A673 (cell line): ENCODE results near the gene MB21D2. TPM values are rescaled to one million over a fixed set of nuclear protein-coding genes. Genes with fewer than 3 reads are reported as not detected.
A peak's percentile ranks its signal among the peaks of the same experiment; 100 is the strongest.

Source experiments
- BruUV-seq: library from RNA; stranded (reverse); fragments of 400-500 nt; replicated peaks from 2 replicates; lab custom pipeline; 2021; lab: Mats Ljungman, UMichigan
- CTCF ChIA-PET: fragments of 300-600 bp; sonication (Branson Sonifier 250); formaldehyde crosslinking; loops from one replicate; lab custom pipeline; 2022; ENCODE audit warnings: antibody characterized with exemption; lab: Charles Lee
- POLR2A ChIA-PET: fragments of 300-600 bp; sonication (Branson Sonifier 250); formaldehyde crosslinking; loops from one replicate; lab custom pipeline; 2022; ENCODE audit warnings: antibody characterized with exemption; ENCODE audit not compliant: low non-redundant PET; lab: Charles Lee
- DNase-seq: peaks from one replicate; pipeline ENCODE4 v3.0.0-alpha.2; 2015; ENCODE audit warnings: low spot score
- H3K27ac ChIP-seq: fragments of 200-600 bp; sonication (generic); 2 replicates; pipeline ENCODE4 v1.5.1; 2016; ENCODE audit warnings: mixed run types, low read depth, mild to moderate bottlenecking, mixed read lengths, antibody characterized with exemption, low read length; ENCODE audit not compliant: poor library complexity, severe bottlenecking
- H3K27me3 ChIP-seq: fragments of 200-600 bp; sonication (generic); replicated peaks from 2 replicates; pipeline ENCODE4 v1.6.1; 2017; ENCODE audit warnings: mixed run types, low read depth, mild to moderate bottlenecking, mixed read lengths, antibody characterized with exemption, low read length; ENCODE audit not compliant: insufficient read depth, poor library complexity
- H3K36me3 ChIP-seq: fragments of 200-600 bp; sonication (generic); 2 replicates; pipeline ENCODE4 v1.6.1; 2016; ENCODE audit warnings: mixed run types, mild to moderate bottlenecking, mixed read lengths, antibody characterized with exemption, low read length; ENCODE audit not compliant: insufficient read depth, poor library complexity, severe bottlenecking
- H3K4me1 ChIP-seq: fragments of 200-600 bp; sonication (generic); 2 replicates; pipeline ENCODE4 v1.6.1; 2017; ENCODE audit warnings: mixed run types, mild to moderate bottlenecking, mixed read lengths, antibody characterized with exemption, low read length; ENCODE audit not compliant: insufficient read depth, poor library complexity, severe bottlenecking
- H3K4me3 ChIP-seq: fragments of 200-600 bp; sonication (generic); 2 replicates; pipeline ENCODE4 v1.5.1; 2016; ENCODE audit warnings: low read depth, mixed run types, mild to moderate bottlenecking, mixed read lengths, low read length; ENCODE audit not compliant: poor library complexity, severe bottlenecking
- H3K9me3 ChIP-seq: fragments of 200-600 bp; sonication (generic); 2 replicates; pipeline ENCODE4 v1.6.1; 2016; ENCODE audit warnings: mixed run types, low read depth, mild to moderate bottlenecking, mixed read lengths, antibody characterized with exemption, low read length; ENCODE audit not compliant: poor library complexity, severe bottlenecking
- CTCF ChIP-seq: fragments of 300-800, 200-600 bp; sonication (generic); conservative IDR thresholded peaks from 2 replicates; pipeline ENCODE4 v1.5.1; 2017; ENCODE audit warnings: low read depth, mild to moderate bottlenecking, antibody characterized with exemption, low read length, moderate library complexity, mixed read lengths
- EZH2 ChIP-seq: fragments of 200-600 bp; sonication (generic); IDR thresholded peaks from 2 replicates; pipeline ENCODE4 v1.6.1; 2017; ENCODE audit warnings: borderline replicate concordance, low read depth, mild to moderate bottlenecking, mixed read lengths, antibody characterized with exemption, low read length; ENCODE audit not compliant: poor library complexity, severe bottlenecking
- intact Hi-C: fragments of 100-400 bp; cut with micrococcal nuclease; formaldehyde crosslinking; loops from one replicate; pipeline ENCODE4 v1.10.0; 2022; ENCODE audit not compliant: unreplicated experiment
- total RNA-seq: library from RNA; stranded (reverse); gene quantifications from 2 replicates; pipeline ENCODE4 v1.2.3, GENCODE V29; 2021

The MB21D2 gene
- total RNA-seq, 1 experiment from 2014 or later = 8.1 TPM

GRCh38 chr3:192841428-192841827 is 76.2 kb downstream of the MB21D2 start:
- CTCF ChIA-PET = no interaction called here
- intact Hi-C loops = no loop called here

GRCh38 chr3:192840143-192840836 is 77.4 kb downstream of the MB21D2 start:
- H3K9me3 ChIP-seq = no peaks in the 10 kb centered on the region
- H3K4me3 ChIP-seq = no peak overlapping the region
- H3K27ac ChIP-seq = no peak overlapping the region
- CTCF ChIA-PET = interaction anchor here (0.6 kb wide), 1 partner anchor 24 kb away, joined by 10 read pairs; no protein-coding TSS in a partner anchor
- no peaks in the 10 kb centered on the region for H3K36me3 ChIP-seq
- H3K27me3 ChIP-seq = no peaks in the 10 kb centered on the region
- H3K4me1 ChIP-seq = peaks cover 5% of the 10 kb centered on the region
- POLR2A ChIA-PET = no interaction called here
- no TSS peak for BruUV-seq
- no peak for TF ChIP-seq EZH2
- no peak for TF ChIP-seq CTCF
- no peak for DNase-seq
- intact Hi-C loops = no loop called here

More at GRCh38 chr3:192841428-192841827, 76.2 kb downstream of the MB21D2 start:
- Histone ChIP-seq H3K4me3 (no peak overlapping the region), H3K36me3 (no peaks in the 10 kb centered on the region), H3K4me1 (peaks cover 5% of the 10 kb centered on the region), H3K27me3 (no peaks in the 10 kb centered on the region), H3K9me3 (no peaks in the 10 kb centered on the region), H3K27ac (no peak overlapping the region)
- no TSS peak for BruUV-seq
- TF ChIP-seq CTCF (no peak), EZH2 (no peak)
- POLR2A ChIA-PET = no interaction called here
- no peak for DNase-seq

DNA sequence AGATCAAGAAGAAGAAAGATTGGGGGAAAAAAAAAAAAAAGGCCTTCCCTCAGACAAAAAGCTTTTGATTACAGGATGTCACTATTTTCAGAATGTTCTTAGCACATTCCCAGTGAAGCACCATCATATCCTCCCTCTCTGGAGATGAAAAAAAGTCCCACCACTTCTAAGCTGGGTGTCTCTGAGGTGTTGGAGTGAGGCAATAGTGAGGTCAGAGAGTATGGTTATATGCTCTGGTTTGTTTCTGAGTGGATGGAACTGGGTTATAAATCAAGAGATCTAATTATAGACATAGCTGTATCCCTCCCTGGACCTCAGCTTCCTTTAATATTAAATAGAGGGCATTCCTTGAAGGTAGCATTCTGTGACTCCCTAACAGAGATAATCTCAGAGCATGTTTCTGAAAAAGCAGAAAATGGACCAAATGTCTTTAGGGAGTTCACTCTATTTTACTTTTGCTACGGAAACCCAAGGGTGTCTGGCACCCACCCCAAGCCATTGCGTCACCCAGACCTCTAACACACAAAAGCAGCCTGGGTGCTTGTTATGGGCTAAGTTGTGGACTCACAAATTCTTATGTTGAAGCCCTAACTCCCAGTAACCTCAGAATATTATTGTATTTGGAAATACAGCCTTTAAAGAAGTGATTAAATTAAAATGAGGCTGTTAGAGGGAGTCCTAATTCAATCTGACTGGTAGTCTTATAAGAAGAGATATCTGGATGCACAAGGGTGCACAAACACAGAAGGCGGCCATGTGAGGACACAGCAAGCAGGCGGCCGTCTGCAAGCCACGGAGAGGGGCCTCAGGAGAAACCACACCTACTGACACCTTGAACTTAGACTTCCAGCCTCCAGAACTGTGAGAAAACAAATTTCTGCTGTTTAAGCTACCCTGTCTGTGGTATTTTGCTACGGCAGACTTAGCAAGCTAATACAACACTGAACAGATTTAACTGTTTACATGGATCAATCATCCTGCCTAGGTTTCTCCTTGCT is 81.5 kb downstream of the MB21D2 start:
- Histone ChIP-seq H3K36me3 (no peaks in the 10 kb centered on the region), H3K27me3 (no peaks in the 10 kb centered on the region), H3K9me3 (no peaks in the 10 kb centered on the region), H3K27ac (peak overlapping the region; percentile 46), H3K4me3 (no peak overlapping the region), H3K4me1 (peaks cover 29% of the 10 kb centered on the region)
- ChIA-PET POLR2A (interaction anchor here (0.7 kb wide), 1 partner anchor 32 kb away, joined by 4 read pairs; no protein-coding TSS in a partner anchor), CTCF (no interaction called here)
- BruUV-seq = no TSS peak
- peak; percentile 51 for DNase-seq
- no peak for TF ChIP-seq EZH2
- TF ChIP-seq CTCF = no peak
- intact Hi-C loops = no loop called here
